GM12801 (cell line): ENCODE measurements around the gene ABHD16B.

Experiments used
- CTCF ChIP-seq: IDR thresholded peaks from one replicate; pipeline ENCODE4 v1.5.1; 2011; ENCODE audit warnings: control low read depth; ENCODE audit not compliant: insufficient read length; ENCODE audit errors: extremely low read depth

Gene ABHD16B

GRCh38 chr20:63868264-63868663 is 7.0 kb downstream of the ABHD16B start:
- TF ChIP-seq CTCF, result no peak

- TF ChIP-seq CTCF, result no peak
Observed at GRCh38 chr20:63873477-63873971, 12.2 kb downstream of the ABHD16B start.

GRCh38 chr20:63876489-63877036 is 15.3 kb downstream of the ABHD16B start:
- no peak for TF ChIP-seq CTCF

- TF ChIP-seq CTCF, result no peak
Observed at GRCh38 chr20:63877755-63878470, 16.6 kb downstream of the ABHD16B start.

- TF ChIP-seq CTCF, result no peak
Observed at GRCh38 chr20:63878899-63879663, 17.8 kb downstream of the ABHD16B start.

- no peak for TF ChIP-seq CTCF
Observed at GRCh38 chr20:63881451-63882226, 20.3 kb downstream of the ABHD16B start.
